Activated naive CD4-positive, alpha-beta T cell treated with anti-CD3 and anti-CD28 coated beads, Interleukin-2, amount 50 U/mL, for 72 hours (primary cell): ENCODE data around the gene VENTX. TPM values are rescaled to one million over a fixed set of nuclear protein-coding genes. Genes with fewer than 3 reads are reported as not detected.
"Not testable (repeated sequence)": the region's sequence is repeated elsewhere in the genome, so short reads cannot be mapped to it uniquely, and the experiment has no call there.

Experiments used
- ATAC-seq, 2 donors: fragments of 150-1000 bp; cut with Tn5 transposase; 2 replicates each; pipeline ENCODE4 v1.10.0; 2021; ENCODE audit warnings: mild to moderate bottlenecking in 2 of 2, moderate library complexity in 2 of 2
- DNase-seq, 2 donors: peaks; one replicate each; pipeline ENCODE4 v3.0.0; 2021 to 2022; ENCODE audit warnings: low spot score in 2 of 2
- H3K27ac Mint-ChIP-seq, 2 donors: one replicate each; pipeline ENCODE4 v1.8.0; 2022; ENCODE audit warnings: mild to moderate bottlenecking in 2 of 2, mixed read lengths in 2 of 2
- H3K36me3 Mint-ChIP-seq, 2 donors: one replicate each; pipeline ENCODE4 v1.8.0; 2022; ENCODE audit warnings: mixed read lengths in 2 of 2
- H3K9me3 Mint-ChIP-seq, 2 donors: one replicate each; pipeline ENCODE4 v1.8.0; 2022; ENCODE audit warnings: mixed read lengths in 2 of 2
- total RNA-seq, 2 donors: library from RNA; stranded (reverse); gene quantifications; one replicate each; pipeline ENCODE4 v1.2.3, GENCODE V29; 2022

The VENTX gene
- total RNA-seq, 2 donors from 2014 or later, result not detected

DNA sequence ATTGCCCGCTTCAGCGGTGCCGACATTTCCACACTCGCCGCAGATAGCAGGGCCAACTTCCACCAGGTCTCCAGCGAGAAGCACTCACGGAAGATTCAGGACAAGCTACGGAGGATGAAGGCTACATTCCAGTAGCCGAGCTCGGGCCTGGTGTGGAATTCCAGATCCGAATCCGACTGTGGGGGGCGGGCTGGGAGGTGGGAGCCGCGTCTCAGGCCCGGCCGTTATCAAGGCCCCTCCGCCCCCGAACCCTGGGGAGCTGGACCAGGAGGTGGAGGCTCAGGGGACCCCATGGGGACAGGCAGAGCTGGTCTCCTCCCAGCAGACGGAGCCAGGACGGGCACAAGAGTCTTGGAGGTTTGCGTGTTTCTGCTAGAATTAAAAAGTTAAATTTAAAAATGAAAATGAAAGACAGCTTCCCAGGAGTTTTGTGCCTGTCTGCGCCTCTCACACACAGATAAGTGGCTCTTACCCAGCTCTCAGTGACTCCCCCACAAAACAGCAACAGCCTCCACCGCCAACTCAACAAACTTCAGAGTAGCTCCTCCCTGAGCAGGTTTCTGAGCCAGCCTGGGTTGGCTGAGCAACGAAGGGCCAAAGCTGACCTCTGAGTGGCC, 12.8 kb upstream of the VENTX start:
- DNase-seq, result no peak
- Mint-ChIP-seq H3K27ac (peak overlapping the region in 1 of 2 donors; percentile 89), H3K9me3 (no peaks in the 10 kb centered on the region), H3K36me3 (peaks cover 5 to 8% of the 10 kb centered on the region in 2 donors)
- no peak for ATAC-seq

DNA sequence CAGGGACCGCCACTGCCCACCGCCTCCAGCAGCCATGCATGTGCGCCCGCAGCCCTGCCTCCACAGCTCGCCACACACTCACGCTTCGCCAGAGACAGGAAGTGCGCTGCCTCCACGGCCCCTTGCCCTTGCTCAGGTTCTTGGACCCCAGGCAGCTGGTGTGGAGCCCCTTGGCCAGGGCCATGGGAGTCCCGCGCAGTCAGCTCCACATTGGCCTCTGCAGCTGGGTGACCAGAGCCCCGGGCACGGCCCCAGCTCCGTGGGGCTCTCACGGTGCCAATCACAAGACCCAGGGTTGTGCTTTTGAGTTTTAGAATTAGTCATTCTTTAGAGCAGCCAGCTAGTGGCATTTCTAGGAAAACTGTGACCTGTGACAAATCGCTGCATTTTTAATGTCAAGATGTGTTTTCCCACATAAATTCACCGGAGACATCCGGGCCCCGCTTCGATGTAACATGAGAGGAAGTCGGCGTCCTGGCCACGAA, 11.9 kb upstream of the VENTX start:
- no peak for DNase-seq
- H3K27ac Mint-ChIP-seq, result peak overlapping the region in 1 of 2 donors; percentile 89
- ATAC-seq, result peak; percentile 58 to 88
- peaks cover 5 to 8% of the 10 kb centered on the region in 2 donors for H3K36me3 Mint-ChIP-seq
- no peaks in the 10 kb centered on the region for H3K9me3 Mint-ChIP-seq

DNA sequence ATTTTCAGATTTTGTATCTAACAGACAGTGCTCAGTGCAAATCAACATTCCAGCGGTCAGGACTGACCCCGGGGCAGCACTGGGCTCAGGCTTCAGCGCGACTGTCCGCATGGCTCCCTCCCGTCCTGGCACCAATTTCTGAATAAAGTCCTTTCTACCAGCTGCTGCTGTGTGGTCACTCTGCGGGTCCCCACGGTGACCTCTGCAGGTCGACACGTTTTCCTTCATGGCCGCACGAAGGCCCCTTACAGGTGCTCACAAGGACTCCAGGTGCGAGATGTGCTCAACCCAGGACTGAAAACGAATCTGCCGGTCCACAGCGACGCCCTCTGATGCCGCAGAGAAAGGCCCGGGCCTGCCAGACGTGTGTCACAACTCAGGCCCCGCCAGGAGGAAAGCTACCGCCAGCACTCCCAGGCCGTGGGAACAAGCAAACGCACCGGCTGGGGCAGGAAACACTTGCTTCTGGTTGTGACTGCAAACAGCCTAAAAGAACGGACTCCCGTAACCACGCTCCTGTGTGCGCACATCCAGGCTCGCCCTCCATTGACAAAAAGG, 11.3 kb upstream of the VENTX start:
- ATAC-seq, result peak; percentile 59 to 70

DNA sequence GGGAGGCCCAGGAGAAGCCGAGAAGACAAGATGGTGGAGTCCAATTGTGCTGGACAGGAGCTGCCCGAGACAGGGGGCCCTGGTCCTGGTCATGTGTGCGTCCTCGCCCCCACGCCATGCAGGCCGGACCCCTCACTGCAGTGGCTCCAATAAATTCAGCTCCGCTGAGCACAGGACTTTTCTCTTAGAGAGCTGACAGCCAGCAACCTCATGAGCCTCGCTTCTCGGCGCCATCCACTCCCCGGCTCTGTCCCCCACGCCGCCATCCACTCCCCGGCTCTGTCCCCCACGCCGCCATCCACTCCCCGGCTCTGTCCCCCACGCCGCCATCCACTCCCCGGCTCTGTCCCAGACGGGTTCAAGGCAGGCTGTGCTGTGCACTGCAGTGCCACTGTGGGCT, 10.4 kb upstream of the VENTX start:
- Mint-ChIP-seq H3K36me3 (peaks cover 5 to 8% of the 10 kb centered on the region in 2 donors), H3K27ac (no peak overlapping the region), H3K9me3 (no peaks in the 10 kb centered on the region)
- ATAC-seq (no peak), DNase-seq (no peak)

More for the DNA sequence above, 11.3 kb upstream of the VENTX start:
- DNase-seq, result no peak
- Mint-ChIP-seq H3K36me3 (peaks cover 5 to 8% of the 10 kb centered on the region in 2 donors), H3K27ac (peak overlapping the region in 1 of 2 donors; percentile 89), H3K9me3 (no peaks in the 10 kb centered on the region)

DNA sequence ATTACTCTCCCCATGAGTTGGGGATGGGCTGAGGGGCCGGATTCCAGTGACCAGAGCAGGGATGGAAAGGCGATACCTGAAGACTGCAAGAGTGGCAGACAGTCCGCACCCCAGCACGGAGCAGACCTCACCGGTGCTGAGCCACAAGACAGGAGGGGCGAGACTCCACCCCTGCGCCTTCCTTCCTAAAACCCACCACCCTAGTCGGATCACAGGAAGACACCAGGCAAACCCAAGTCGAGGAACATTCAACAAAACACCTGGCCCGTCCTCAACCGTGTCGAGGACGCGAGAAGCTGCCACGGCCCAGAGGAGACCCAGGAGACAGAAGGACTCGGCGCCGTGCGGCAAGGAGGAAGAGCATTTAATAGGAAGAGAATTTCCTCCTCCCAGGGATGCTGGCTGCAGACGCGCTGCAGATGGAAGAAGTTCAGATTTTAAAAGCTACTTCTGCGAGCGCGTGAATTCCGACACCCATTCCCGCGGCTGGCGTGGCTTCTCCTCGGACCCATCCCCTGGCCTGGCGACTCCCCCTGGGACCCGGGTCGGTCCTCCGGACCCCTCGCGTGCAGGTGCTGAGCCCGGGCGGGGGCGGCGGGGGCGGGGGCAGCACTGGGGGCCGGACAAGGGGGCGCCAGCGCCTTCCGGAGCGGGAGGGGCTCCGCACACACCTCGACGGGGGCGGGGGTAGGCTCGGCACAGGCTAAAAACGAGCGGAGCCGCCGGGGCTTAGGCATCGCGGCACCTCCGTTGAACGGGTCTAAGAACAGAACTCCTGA, 8.2 kb upstream of the VENTX start:
- no peak for ATAC-seq
- Mint-ChIP-seq H3K9me3 (no peaks in the 10 kb centered on the region), H3K27ac (peak overlapping the region in 1 of 2 donors; percentile 22), H3K36me3 (peaks cover 5 to 8% of the 10 kb centered on the region in 2 donors)
- DNase-seq, result no peak

DNA sequence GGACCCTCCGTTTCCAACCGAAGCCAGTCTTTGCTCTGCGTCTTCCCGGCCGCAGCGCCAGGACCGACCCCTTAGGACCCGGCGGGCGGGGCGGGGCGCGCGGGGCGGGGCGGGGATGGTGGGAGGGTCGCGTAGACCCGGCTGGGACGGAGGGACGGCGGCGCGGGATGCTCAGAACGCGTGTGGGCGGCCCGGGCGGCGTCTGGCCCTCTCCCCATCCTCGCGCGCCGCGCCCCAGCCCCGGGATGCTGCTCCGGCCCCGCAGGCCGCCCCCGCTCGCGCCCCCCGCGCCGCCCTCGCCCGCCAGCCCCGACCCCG, 7.7 kb upstream of the VENTX start, which contains the start of gene UTF1:
Gene UTF1, plus strand, starts transcription at position 174 of the 318 bp plus-strand sequence. Its CDS starts 72 bp downstream, at position 246.
- Mint-ChIP-seq H3K9me3 (no peaks in the 10 kb centered on the region), H3K27ac (peak within 1 kb of the TSS in 1 of 2 donors; percentile 22), H3K36me3 (peaks cover 5 to 8% of the 10 kb centered on the region in 2 donors)
- ATAC-seq (no peak), DNase-seq (no peak)

DNA sequence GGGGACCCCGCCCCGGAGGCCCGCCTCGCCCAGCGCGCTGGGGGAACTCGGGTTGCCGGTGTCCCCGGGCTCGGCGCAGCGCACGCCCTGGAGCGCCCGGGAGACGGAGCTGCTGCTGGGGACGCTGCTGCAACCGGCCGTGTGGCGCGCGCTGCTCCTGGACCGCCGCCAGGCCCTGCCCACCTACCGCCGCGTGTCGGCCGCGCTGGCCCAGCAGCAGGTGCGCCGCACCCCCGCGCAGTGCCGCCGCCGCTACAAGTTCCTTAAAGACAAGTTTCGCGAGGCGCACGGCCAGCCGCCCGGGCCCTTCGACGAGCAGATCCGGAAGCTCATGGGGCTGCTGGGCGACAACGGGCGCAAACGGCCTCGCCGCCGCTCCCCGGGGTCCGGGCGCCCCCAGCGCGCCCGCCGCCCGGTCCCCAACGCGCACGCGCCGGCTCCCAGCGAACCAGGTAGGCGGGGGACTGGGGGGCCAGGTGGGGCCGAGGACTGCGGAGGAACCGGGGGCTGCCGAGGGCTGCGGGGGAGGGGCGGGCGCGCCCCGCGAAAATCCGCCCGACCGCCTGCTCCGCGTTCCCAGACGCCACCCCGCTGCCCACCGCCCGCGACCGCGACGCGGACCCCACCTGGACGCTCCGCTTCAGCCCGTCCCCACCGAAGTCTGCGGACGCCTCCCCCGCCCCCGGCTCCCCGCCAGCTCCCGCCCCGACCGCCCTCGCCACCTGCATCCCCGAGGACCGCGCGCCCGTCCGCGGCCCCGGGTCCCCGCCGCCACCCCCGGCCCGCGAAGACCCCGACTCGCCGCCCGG, 7.1 kb upstream of the VENTX start:
- DNase-seq (no peak), ATAC-seq (no peak)
- Mint-ChIP-seq H3K27ac (no peak overlapping the region), H3K9me3 (no peaks in the 10 kb centered on the region), H3K36me3 (peaks cover 5 to 8% of the 10 kb centered on the region in 2 donors)

DNA sequence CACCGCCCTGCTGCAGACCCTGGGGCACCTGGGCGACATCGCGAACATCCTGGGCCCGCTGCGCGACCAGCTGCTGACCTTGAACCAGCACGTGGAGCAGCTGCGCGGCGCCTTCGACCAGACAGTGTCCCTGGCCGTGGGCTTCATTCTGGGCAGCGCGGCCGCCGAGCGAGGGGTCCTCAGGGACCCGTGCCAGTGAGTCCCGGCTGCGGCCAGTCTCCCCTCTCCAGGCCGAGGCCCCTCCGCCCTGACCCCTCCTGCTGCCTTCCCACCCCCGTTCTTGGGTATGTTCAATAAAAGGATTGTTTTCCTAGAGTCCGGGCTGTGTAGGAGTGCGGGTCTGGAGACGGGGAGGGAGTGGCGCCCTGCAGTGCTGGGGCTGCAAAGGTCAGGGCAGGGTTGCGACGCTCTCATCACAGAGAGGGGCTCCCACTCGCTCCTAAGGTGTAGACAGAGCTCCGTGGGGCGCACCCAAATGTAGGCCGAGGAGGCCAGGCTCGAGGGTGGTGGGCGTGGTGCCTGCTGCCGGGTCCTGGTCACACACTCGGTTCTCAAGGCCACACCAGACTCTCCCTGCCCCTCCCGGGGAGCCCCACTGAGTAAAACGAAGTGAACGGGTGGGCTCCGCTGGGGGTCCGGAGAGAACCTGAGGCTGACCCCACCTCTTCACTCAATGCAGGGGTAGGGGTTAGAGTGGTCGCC, 6.3 kb upstream of the VENTX start:
- Mint-ChIP-seq H3K27ac (no peak overlapping the region), H3K36me3 (peaks cover 5 to 8% of the 10 kb centered on the region in 2 donors), H3K9me3 (no peaks in the 10 kb centered on the region)
- DNase-seq (no peak), ATAC-seq (no peak)

DNA sequence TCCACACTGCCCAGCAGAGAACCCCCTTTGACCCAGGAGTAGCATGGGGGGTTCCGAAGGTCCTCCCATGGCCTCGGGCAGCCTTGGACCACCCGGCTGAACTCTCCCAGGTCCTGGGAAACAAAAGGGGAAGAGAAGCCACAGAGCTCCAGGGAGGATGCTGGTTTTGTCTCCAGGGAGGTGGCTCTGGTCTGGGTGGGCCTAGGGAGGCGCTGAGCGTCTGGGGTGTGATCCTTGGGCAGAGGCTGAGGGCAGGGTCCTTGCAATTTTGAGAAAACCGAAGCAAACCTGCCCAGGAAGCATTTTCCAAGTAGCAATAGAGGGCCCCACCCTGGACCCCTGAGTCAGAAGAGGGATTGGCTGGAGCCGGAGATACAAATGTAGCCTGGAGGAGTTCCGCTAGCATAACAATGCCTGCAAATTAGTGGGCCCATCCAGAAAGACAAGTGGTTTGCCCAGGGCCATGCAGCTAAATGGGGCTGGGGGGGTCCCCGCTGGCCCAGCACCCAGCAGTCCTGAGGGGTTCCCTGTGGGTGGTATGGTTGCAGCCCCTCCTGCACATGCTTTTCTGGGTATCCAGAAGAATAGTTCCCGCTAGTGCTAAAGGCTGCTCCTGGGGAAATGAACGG, 5.6 kb upstream of the VENTX start:
- no peak for DNase-seq
- Mint-ChIP-seq H3K9me3 (no peaks in the 10 kb centered on the region), H3K36me3 (peaks cover 5 to 8% of the 10 kb centered on the region in 2 donors), H3K27ac (no peak overlapping the region)
- ATAC-seq, result no peak

DNA sequence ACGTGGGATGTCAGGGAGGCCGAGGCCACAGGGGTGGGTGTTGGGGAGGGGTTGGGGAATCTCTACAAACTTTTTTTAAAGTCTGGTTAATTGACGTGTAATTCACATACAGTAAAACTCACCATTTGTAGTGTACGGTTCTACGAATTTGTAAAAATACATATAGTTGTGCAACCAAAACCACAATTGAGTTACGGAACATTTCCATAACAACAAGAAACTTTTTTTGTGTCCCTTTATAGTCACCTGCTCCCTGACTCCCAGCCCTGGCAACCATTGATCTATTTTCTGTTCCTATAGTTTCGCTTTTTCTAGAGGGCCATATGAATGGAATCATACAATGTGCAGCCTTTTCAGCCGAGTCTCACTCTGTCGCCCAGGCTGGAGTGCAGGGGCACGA, 2.9 kb upstream of the VENTX start:
- H3K9me3 Mint-ChIP-seq, DNase-seq, H3K36me3 Mint-ChIP-seq, H3K27ac Mint-ChIP-seq: not testable (repeated sequence)
- peak; percentile 28 to 48 for ATAC-seq

DNA sequence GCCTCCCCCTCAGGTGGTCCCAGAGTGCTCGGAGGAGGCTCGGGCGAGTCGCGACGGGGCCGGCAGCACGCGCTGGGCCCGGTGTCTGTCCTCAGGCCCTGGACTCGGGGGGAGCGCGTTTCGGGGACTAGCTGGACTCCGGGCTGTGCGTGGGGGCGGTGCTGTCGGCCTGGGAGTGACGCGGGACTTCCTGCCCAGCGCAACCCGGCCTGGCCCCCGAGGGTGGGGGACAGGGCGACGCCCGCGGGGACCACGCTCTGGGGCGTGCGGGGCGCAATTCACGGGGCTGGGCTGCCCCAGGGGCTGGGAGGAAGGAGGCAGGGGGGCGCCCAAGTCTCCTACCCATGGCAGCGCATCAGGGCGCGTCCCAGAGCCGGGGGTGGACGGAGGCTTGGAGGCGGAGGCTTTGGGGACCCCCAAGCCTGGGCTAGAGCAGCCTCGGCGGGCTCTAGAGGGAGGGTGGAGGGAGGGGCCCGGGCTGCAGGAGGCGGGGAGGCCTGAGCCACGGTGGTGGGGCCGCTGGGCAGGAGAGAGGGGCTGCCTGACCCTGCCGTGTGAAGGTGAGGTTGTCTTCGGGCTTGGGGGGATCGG, 2.3 kb upstream of the VENTX start:
- DNase-seq (no peak), ATAC-seq (no peak)
- no peaks in the 10 kb centered on the region for H3K9me3 Mint-ChIP-seq
- no peak overlapping the region for H3K27ac Mint-ChIP-seq
- no peaks in the 10 kb centered on the region for H3K36me3 Mint-ChIP-seq

DNA sequence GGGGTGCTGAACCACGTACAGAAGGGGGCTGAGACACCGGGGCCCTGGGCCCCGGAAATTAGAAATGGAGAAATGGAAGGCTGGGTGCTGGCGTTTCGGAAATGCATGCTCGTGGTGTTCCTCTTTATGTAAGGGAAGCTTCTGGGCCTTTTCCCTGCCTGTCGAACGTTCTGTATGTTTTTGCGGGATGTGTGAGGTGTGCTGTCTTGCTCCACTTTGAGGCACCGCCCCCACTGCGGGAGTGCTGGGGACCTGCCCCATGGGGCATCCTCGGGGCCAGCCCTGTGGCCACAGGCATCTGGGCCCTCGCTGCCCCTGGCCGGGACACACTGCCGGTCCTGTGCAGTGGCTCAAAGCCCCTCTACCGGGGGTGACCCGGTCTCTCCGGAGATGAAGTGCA, 1.7 kb upstream of the VENTX start:
- no peak for DNase-seq
- no peaks in the 10 kb centered on the region for H3K36me3 Mint-ChIP-seq
- H3K9me3 Mint-ChIP-seq, result no peaks in the 10 kb centered on the region
- no peak overlapping the region for H3K27ac Mint-ChIP-seq
- no peak for ATAC-seq

DNA sequence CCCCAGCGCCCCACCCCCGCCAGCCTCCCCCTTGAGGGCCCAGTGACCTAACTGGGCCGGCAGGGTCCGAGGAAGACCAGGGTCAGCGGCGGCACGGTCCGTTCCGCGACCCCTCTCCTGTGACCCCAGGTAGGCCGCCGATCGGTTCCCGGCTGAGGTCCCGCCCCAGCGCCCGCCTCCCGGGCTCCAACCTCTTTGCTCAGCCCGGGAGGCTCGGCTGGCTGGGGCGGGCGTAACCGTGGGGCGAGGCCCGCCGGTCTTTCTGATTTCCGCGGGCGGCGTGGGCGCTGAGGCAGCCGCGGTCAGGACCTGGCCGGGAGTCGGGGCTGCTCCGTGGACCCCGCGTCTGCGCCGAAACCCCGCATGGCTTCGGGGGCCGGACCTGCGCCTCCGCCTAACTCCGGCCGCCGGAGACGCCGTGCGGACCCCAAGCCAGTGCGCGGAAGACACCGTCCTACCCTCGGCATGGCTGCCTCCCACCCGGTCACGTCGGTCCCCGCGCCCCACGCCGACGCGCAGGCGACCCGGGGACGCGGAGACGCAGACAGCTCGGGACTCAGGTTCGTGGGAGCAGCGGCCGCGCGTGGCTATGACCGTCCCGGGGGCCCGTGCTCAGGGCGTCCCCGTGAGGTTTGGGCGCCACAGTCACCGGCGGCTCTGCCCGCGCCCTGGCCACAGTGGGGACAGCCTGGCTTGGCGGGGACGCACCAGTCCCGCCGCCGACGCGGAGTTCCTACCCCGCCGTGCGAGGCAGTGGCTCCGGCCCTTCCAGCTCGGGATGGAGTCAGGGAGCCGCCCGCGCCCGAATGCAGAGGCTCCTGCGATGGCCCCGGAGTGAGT, 1.0 kb upstream of the VENTX start:
- H3K36me3 Mint-ChIP-seq, result no peaks in the 10 kb centered on the region
- DNase-seq, result no peak
- H3K9me3 Mint-ChIP-seq, result no peaks in the 10 kb centered on the region
- no peak overlapping the region for H3K27ac Mint-ChIP-seq
- ATAC-seq, result peak in 1 of 2 donors; percentile 25

DNA sequence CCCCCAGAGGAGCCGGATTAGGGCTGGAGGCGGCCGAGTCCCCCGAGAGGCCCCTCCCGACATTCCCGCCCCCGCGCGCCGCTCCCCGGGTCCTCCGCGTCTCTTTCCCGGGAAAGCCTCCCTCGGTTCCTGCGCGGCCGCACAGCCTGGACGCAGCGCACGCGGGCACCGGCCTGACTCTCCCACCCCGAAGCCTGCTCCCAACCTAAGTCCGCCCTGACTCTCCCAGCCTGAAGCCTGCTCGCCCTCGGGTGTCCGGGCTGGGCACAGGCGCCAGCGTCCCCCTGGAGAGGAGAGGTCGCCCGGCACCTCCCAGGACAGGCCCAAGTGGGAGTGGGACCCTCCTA, 441 bp upstream of the VENTX start:
- no peaks in the 10 kb centered on the region for H3K9me3 Mint-ChIP-seq
- H3K27ac Mint-ChIP-seq, result no peak overlapping the region
- ATAC-seq (no peak), DNase-seq (no peak)
- no peaks in the 10 kb centered on the region for H3K36me3 Mint-ChIP-seq

DNA sequence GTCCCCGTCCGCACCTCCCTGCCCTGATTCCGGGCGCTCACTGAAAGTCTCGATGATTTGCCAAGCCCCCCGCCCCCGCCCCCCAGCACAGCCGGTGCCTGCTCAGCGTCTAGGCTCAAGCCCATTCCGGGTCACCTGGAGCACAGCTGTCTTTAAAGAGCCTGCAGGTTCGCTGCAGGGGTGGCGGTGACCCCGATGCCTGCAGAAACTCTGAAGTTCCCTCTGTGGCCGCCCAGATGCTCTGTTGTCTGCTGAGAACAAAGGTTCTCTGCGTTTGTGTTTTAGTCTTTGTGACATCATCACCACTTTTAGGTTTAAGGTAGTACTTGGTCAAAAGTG, 780 bp downstream of the VENTX start:
- no peak for DNase-seq
- no peak for ATAC-seq
- Mint-ChIP-seq H3K9me3 (no peaks in the 10 kb centered on the region), H3K27ac (no peak overlapping the region), H3K36me3 (no peaks in the 10 kb centered on the region)
